MM.1S (cell line): Measurements from ENCODE around the gene NPW.

Experiments used
- DNase-seq: peaks from one replicate; pipeline ENCODE4 v3.0.0-alpha.2; 2015
- H2AFZ ChIP-seq: fragments of 300-600 bp; sonication (generic); 2 replicates; pipeline ENCODE4 v1.6.0; 2016; ENCODE audit warnings: antibody characterized with exemption, low read length
- H3F3A ChIP-seq: fragments of 300-600 bp; sonication (generic); 2 replicates; pipeline ENCODE4 v1.6.1; 2016; ENCODE audit warnings: mild to moderate bottlenecking, antibody characterized with exemption, low read length, moderate library complexity, mixed read lengths; ENCODE audit not compliant: insufficient read depth
- H3K27ac ChIP-seq: fragments of 300-600 bp; sonication (generic); 2 replicates; pipeline ENCODE4 v1.5.1; 2016; ENCODE audit warnings: mild to moderate bottlenecking, low read length
- H3K27me3 ChIP-seq: fragments of 300-600 bp; sonication (generic); replicated peaks from 2 replicates; pipeline ENCODE4 v1.6.0; 2016; ENCODE audit warnings: low read length; ENCODE audit not compliant: insufficient read depth
- H3K36me3 ChIP-seq: fragments of 300-600 bp; sonication (generic); replicated peaks from 2 replicates; pipeline ENCODE4 v1.6.1; 2016; ENCODE audit warnings: mild to moderate bottlenecking, low read length, mixed read lengths; ENCODE audit not compliant: insufficient read depth
- H3K4me1 ChIP-seq: fragments of 300-600 bp; sonication (generic); 2 replicates; pipeline ENCODE4 v1.6.1; 2016; ENCODE audit warnings: low read length, mixed read lengths
- H3K4me2 ChIP-seq: fragments of 300-600 bp; sonication (generic); 2 replicates; pipeline ENCODE4 v1.6.0; 2016; ENCODE audit warnings: low read depth, low read length
- H3K4me3 ChIP-seq: fragments of 300-600 bp; sonication (generic); 2 replicates; pipeline ENCODE4 v1.5.1; 2016; ENCODE audit warnings: low read length, mixed read lengths
- H3K79me2 ChIP-seq: fragments of 300-600 bp; sonication (generic); 2 replicates; pipeline ENCODE4 v1.6.1; 2016; ENCODE audit warnings: mixed run types, low read length, mixed read lengths
- H3K9ac ChIP-seq: fragments of 300-600 bp; sonication (generic); 2 replicates; pipeline ENCODE4 v1.6.1; 2016; ENCODE audit warnings: low read length, mixed read lengths
- H3K9me2 ChIP-seq: fragments of 300-600 bp; sonication (generic); replicated peaks from 2 replicates; pipeline ENCODE4 v1.6.1; 2016; ENCODE audit warnings: mild to moderate bottlenecking, low read length, mixed read lengths; ENCODE audit not compliant: insufficient read depth
- H3K9me3 ChIP-seq: fragments of 300-600 bp; sonication (generic); replicated peaks from 2 replicates; pipeline ENCODE4 v1.6.1; 2016; ENCODE audit warnings: mild to moderate bottlenecking, low read length, mixed read lengths; ENCODE audit not compliant: insufficient read depth
- H4K20me1 ChIP-seq: fragments of 300-600 bp; sonication (generic); 2 replicates; pipeline ENCODE4 v1.6.1; 2016; ENCODE audit warnings: mild to moderate bottlenecking, low read length, moderate library complexity, mixed read lengths; ENCODE audit not compliant: insufficient read depth
- CTCF ChIP-seq: fragments of 300-600 bp; sonication (generic); IDR thresholded peaks from 2 replicates; pipeline ENCODE4 v1.5.1; 2016; ENCODE audit warnings: antibody characterized with exemption, low read length, mixed read lengths
- EZH2 ChIP-seq: fragments of 300-600 bp; sonication (generic); optimal IDR thresholded peaks from 2 replicates; pipeline ENCODE3; 2017; ENCODE audit warnings: low read depth, mild to moderate bottlenecking, antibody characterized with exemption, low read length, mixed read lengths
- EZH2phosphoT487 ChIP-seq: fragments of 300-600 bp; sonication (generic); IDR thresholded peaks from 2 replicates; pipeline ENCODE4 v1.6.1; 2018; ENCODE audit warnings: antibody characterized with exemption, low read length

NPW gene

GRCh38 chr16:2025878-2026460 lies 6.4 kb downstream of the NPW start:
- H2AFZ ChIP-seq: no peak overlapping the region
- peak; percentile 5 for DNase-seq
- no peaks in the 10 kb centered on the region for H4K20me1 ChIP-seq
- no peak overlapping the region for H3K27ac ChIP-seq
- H3K79me2 ChIP-seq: no peaks in the 10 kb centered on the region
- H3K9me3 ChIP-seq: no peaks in the 10 kb centered on the region
- H3K27me3 ChIP-seq: peaks cover 46% of the 10 kb centered on the region
- H3K4me2 ChIP-seq: peak overlapping the region; percentile 57; the same call in 1 of the 2 replicates
- H3F3A ChIP-seq: no peaks in the 10 kb centered on the region; the same call in 1 of the 2 replicates
- H3K9ac ChIP-seq: no peak overlapping the region
- TF ChIP-seq EZH2: no peak
- TF ChIP-seq CTCF: no peak
- TF ChIP-seq EZH2phosphoT487: no peak
- no peaks in the 10 kb centered on the region for H3K9me2 ChIP-seq
- no peak overlapping the region for H3K4me3 ChIP-seq
- no peaks in the 10 kb centered on the region for H3K36me3 ChIP-seq
- peaks cover 5% of the 10 kb centered on the region; the same call in 1 of the 2 replicates for H3K4me1 ChIP-seq

- H2AFZ ChIP-seq: no peak within 1 kb of the TSS
- peak within 1 kb of the TSS; percentile 62; the same call in 1 of the 2 replicates for H3K4me2 ChIP-seq
These were observed 7.0 kb downstream of the NPW start, which contains the start of gene NHERF2 for GRCh38 chr16:2026461-2027023. Gene NHERF2, plus strand, starts transcription at chr16:2026902. Its CDS starts 104 bp downstream, at chr16:2027006.

More at GRCh38 chr16:2026461-2027023, 7.0 kb downstream of the NPW start, which contains the start of gene NHERF2:
- Histone ChIP-seq H3K9ac (no peak within 1 kb of the TSS), H3F3A (no peaks in the 10 kb centered on the region; the same call in 1 of the 2 replicates), H3K27ac (no peak within 1 kb of the TSS), H3K36me3 (no peaks in the 10 kb centered on the region), H3K9me3 (no peaks in the 10 kb centered on the region), H4K20me1 (no peaks in the 10 kb centered on the region), H3K4me1 (peaks cover 6% of the 10 kb centered on the region; the same call in 1 of the 2 replicates), H3K4me3 (peak within 1 kb of the TSS; percentile 34; the same call in 1 of the 2 replicates), H3K27me3 (peaks cover 45% of the 10 kb centered on the region), H3K79me2 (no peaks in the 10 kb centered on the region), H3K9me2 (no peaks in the 10 kb centered on the region)
- TF ChIP-seq CTCF (no peak), EZH2 (no peak), EZH2phosphoT487 (no peak)
- DNase-seq: peak; percentile 32
